ENCODE measurements around the gene ASPHD1.

Gene ASPHD1

GRCh38 chr16:29913514-29913913, 13.2 kb downstream of the ASPHD1 start:
- H3K4me1 ChIP-seq (ENCODE audit: control insufficient read depth, insufficient read depth, low read length) = no peaks in the 10 kb centered on the region
- H3K36me3 ChIP-seq (ENCODE audit: control insufficient read depth, insufficient read depth, low read length) = no peaks in the 10 kb centered on the region
- no peaks in the 10 kb centered on the region for H3K27me3 ChIP-seq (ENCODE audit: control insufficient read depth, insufficient read depth, low read length)
- H3K9me3 ChIP-seq (ENCODE audit: control insufficient read depth, low read length) = no peaks in the 10 kb centered on the region
- H3K4me3 ChIP-seq (ENCODE audit: low read length) = no peak overlapping the region
- H3K9ac ChIP-seq (ENCODE audit: low read length) = no peak overlapping the region

GRCh38 chr16:29915590-29916247, 15.4 kb downstream of the ASPHD1 start:
- no peaks in the 10 kb centered on the region for H3K9me3 ChIP-seq (ENCODE audit: control insufficient read depth, low read length)
- H3K4me1 ChIP-seq (ENCODE audit: control insufficient read depth, insufficient read depth, low read length) = no peaks in the 10 kb centered on the region
- H3K9ac ChIP-seq (ENCODE audit: low read length) = no peak overlapping the region
- H3K27me3 ChIP-seq (ENCODE audit: control insufficient read depth, insufficient read depth, low read length) = no peaks in the 10 kb centered on the region
- H3K4me3 ChIP-seq (ENCODE audit: low read length) = no peak overlapping the region
- H3K36me3 ChIP-seq (ENCODE audit: control insufficient read depth, insufficient read depth, low read length) = no peaks in the 10 kb centered on the region

GRCh38 chr16:29916979-29917378, 16.7 kb downstream of the ASPHD1 start:
- Histone ChIP-seq H3K36me3 (ENCODE audit: control insufficient read depth, insufficient read depth, low read length) (no peaks in the 10 kb centered on the region), H3K4me1 (ENCODE audit: control insufficient read depth, insufficient read depth, low read length) (no peaks in the 10 kb centered on the region), H3K9me3 (ENCODE audit: control insufficient read depth, low read length) (no peaks in the 10 kb centered on the region), H3K4me3 (ENCODE audit: low read length) (no peak overlapping the region), H3K9ac (ENCODE audit: low read length) (no peak overlapping the region), H3K27me3 (ENCODE audit: control insufficient read depth, insufficient read depth, low read length) (no peaks in the 10 kb centered on the region)

DNA sequence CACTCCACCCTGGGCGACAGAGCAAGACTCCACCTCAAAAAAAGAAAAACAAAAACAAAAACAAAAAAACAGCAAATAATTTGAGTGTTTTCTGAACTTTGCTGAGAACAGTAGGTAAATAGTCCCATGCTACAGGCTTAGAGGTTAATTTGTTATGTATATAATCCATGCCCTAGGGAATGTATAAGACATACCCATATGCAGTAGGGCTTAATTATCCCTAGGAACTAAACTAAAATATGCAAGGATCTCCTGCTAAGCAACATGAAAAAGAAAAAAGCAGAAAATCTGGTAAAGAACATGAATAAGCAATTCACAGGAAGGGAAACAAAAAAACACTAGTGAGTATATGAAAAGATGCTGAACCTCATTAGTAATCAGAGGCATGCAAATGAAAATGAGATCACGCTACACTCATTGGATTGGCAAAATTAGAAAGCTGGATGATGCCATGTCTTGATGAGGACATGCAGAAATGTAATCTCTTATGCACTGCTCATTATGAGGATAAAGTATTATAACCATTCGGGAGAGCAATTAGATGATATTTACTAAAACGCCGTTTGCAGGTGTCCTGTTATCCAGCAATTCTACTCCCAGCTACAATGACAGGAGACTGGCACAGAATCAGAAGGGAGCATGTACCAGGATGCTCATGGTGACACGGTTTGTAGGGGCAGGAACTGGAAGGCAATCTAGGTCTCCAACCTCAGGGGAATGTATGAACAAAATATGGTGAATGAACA, 20.2 kb downstream of the ASPHD1 start:
- Histone ChIP-seq H3K4me3 (ENCODE audit: low read length) (no peak overlapping the region), H3K36me3 (ENCODE audit: control insufficient read depth, insufficient read depth, low read length) (no peaks in the 10 kb centered on the region), H3K27me3 (ENCODE audit: control insufficient read depth, insufficient read depth, low read length) (no peaks in the 10 kb centered on the region), H3K9me3 (ENCODE audit: control insufficient read depth, low read length) (no peaks in the 10 kb centered on the region), H3K4me1 (ENCODE audit: control insufficient read depth, insufficient read depth, low read length) (peaks cover 10% of the 10 kb centered on the region), H3K9ac (ENCODE audit: low read length) (no peak overlapping the region)

DNA sequence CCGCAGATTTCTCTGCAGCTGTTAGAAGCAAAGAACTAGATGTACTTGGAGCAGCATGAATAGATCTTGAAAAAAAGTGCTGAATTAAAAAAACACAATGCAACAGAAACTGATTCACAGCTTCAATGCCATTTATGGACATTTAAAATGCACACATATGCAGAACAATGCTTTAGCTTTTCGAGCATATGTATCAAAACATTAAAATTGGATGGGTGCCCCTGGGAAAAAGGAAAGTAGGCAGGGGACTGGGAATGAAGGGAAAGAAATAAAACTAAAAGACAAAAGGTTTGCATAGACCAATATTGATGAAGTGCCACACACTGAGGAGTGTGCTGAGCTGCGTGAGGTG, 20.7 kb downstream of the ASPHD1 start:
- Histone ChIP-seq H3K9ac (ENCODE audit: low read length) (no peak overlapping the region), H3K27me3 (ENCODE audit: control insufficient read depth, insufficient read depth, low read length) (no peaks in the 10 kb centered on the region), H3K9me3 (ENCODE audit: control insufficient read depth, low read length) (no peaks in the 10 kb centered on the region), H3K4me3 (ENCODE audit: low read length) (no peak overlapping the region), H3K36me3 (ENCODE audit: control insufficient read depth, insufficient read depth, low read length) (no peaks in the 10 kb centered on the region), H3K4me1 (ENCODE audit: control insufficient read depth, insufficient read depth, low read length) (peaks cover 10% of the 10 kb centered on the region)

- H3K9ac ChIP-seq (ENCODE audit: low read length) = no peak overlapping the region
- H3K9me3 ChIP-seq (ENCODE audit: control insufficient read depth, low read length) = no peaks in the 10 kb centered on the region
- H3K27me3 ChIP-seq (ENCODE audit: control insufficient read depth, insufficient read depth, low read length) = no peaks in the 10 kb centered on the region
Measured at GRCh38 chr16:29922326-29922725, 22.0 kb downstream of the ASPHD1 start.

GRCh38 chr16:29922986-29923501, 22.8 kb downstream of the ASPHD1 start:
- Histone ChIP-seq H3K4me1 (ENCODE audit: control insufficient read depth, insufficient read depth, low read length) (peaks cover 23% of the 10 kb centered on the region), H3K9me3 (ENCODE audit: control insufficient read depth, low read length) (no peaks in the 10 kb centered on the region), H3K4me3 (ENCODE audit: low read length) (no peak overlapping the region), H3K9ac (ENCODE audit: low read length) (no peak overlapping the region), H3K36me3 (ENCODE audit: control insufficient read depth, insufficient read depth, low read length) (no peaks in the 10 kb centered on the region), H3K27me3 (ENCODE audit: control insufficient read depth, insufficient read depth, low read length) (no peaks in the 10 kb centered on the region)

More at GRCh38 chr16:29922326-29922725, 22.0 kb downstream of the ASPHD1 start:
- peaks cover 19% of the 10 kb centered on the region for H3K4me1 ChIP-seq (ENCODE audit: control insufficient read depth, insufficient read depth, low read length)
- no peaks in the 10 kb centered on the region for H3K36me3 ChIP-seq (ENCODE audit: control insufficient read depth, insufficient read depth, low read length)
- no peak overlapping the region for H3K4me3 ChIP-seq (ENCODE audit: low read length)

GRCh38 chr16:29925105-29925756, 24.9 kb downstream of the ASPHD1 start:
- Histone ChIP-seq H3K27me3 (ENCODE audit: control insufficient read depth, insufficient read depth, low read length) (no peaks in the 10 kb centered on the region), H3K4me1 (ENCODE audit: control insufficient read depth, insufficient read depth, low read length) (peaks cover 23% of the 10 kb centered on the region), H3K4me3 (ENCODE audit: low read length) (peak overlapping the region; percentile 69), H3K36me3 (ENCODE audit: control insufficient read depth, insufficient read depth, low read length) (no peaks in the 10 kb centered on the region), H3K9ac (ENCODE audit: low read length) (peak overlapping the region; percentile 74), H3K9me3 (ENCODE audit: control insufficient read depth, low read length) (no peaks in the 10 kb centered on the region)

GRCh38 chr16:29925781-29926710, 25.8 kb downstream of the ASPHD1 start, which contains the start of gene KCTD13:
TSS of gene KCTD13 (minus strand) at chr16:29926226. CDS start at chr16:29926033, 193 bp downstream.
- Histone ChIP-seq H3K9me3 (ENCODE audit: control insufficient read depth, low read length) (no peaks in the 10 kb centered on the region), H3K27me3 (ENCODE audit: control insufficient read depth, insufficient read depth, low read length) (no peaks in the 10 kb centered on the region), H3K36me3 (ENCODE audit: control insufficient read depth, insufficient read depth, low read length) (no peaks in the 10 kb centered on the region), H3K4me3 (ENCODE audit: low read length) (peak within 1 kb of the TSS; percentile 69), H3K9ac (ENCODE audit: low read length) (peak within 1 kb of the TSS; percentile 74), H3K4me1 (ENCODE audit: control insufficient read depth, insufficient read depth, low read length) (peaks cover 23% of the 10 kb centered on the region)

- peak overlapping the region; percentile 74 for H3K9ac ChIP-seq (ENCODE audit: low read length)
- H3K36me3 ChIP-seq (ENCODE audit: control insufficient read depth, insufficient read depth, low read length) = no peaks in the 10 kb centered on the region
- no peaks in the 10 kb centered on the region for H3K9me3 ChIP-seq (ENCODE audit: control insufficient read depth, low read length)
- H3K4me3 ChIP-seq (ENCODE audit: low read length) = peak overlapping the region; percentile 69
- H3K27me3 ChIP-seq (ENCODE audit: control insufficient read depth, insufficient read depth, low read length) = no peaks in the 10 kb centered on the region
- H3K4me1 ChIP-seq (ENCODE audit: control insufficient read depth, insufficient read depth, low read length) = peaks cover 23% of the 10 kb centered on the region
Measured at GRCh38 chr16:29926711-29927052, 26.4 kb downstream of the ASPHD1 start.

DNA sequence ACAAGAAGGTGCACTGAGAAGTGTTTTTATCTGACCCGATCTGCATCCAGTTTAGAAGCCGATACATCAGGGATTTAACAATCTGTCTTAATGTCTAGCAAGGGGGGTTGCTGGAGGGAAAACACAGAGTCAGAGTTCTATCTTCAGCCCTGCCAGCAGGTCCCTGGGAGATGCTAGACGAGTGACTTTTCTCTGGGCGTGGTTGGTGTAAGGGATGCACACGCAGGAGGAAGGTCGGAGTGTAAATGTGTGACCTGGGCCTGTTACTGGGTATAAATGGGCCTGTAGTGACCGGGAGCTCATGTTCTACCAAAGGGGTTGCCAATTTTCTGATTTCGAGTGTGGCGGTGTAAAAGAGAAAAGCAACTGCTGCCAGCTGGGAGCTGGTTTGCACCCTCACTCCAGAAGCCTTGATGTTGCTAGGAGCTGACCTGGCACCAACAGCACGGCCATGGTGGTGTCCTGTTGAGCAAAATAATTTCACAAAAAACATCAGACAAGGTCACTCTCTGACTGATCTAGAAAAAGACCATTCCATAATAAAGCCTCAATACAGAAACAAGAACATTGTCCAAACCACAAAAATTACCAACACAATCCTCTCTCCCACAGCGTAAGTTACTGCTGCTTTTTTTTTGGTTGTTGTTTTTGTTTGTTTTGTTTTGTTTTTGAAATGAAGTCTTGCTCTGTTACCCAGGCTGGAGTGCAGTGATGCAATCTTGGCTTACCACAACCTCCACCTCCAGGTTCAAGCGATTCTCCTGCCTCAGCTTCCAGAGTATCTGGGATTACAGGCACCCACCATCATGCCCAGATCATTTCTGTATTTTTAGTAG, 27.0 kb downstream of the ASPHD1 start:
- H3K9ac ChIP-seq (ENCODE audit: low read length) = peak overlapping the region; percentile 74
- peaks cover 23% of the 10 kb centered on the region for H3K4me1 ChIP-seq (ENCODE audit: control insufficient read depth, insufficient read depth, low read length)
- H3K27me3 ChIP-seq (ENCODE audit: control insufficient read depth, insufficient read depth, low read length) = no peaks in the 10 kb centered on the region
- H3K36me3 ChIP-seq (ENCODE audit: control insufficient read depth, insufficient read depth, low read length) = no peaks in the 10 kb centered on the region
- H3K4me3 ChIP-seq (ENCODE audit: low read length) = peak overlapping the region; percentile 69
- H3K9me3 ChIP-seq (ENCODE audit: control insufficient read depth, low read length) = no peaks in the 10 kb centered on the region

Data from mucosa of stomach (tissue), 1 donor.